CD14-positive monocyte (primary cell): ENCODE measurements around the gene RPL27. TPM values are rescaled to one million over a fixed set of nuclear protein-coding genes. Genes with fewer than 3 reads are reported as not detected.

Source experiments
- DNase-seq, 3 donors: peaks; one replicate each; pipeline ENCODE4 v3.0.0-alpha.2; 2011 to 2022
- H2AFZ ChIP-seq: 2 replicates; pipeline ENCODE4 v1.6.0; 2012; ENCODE audit warnings: mild to moderate bottlenecking, low read depth, low read length, inconsistent platforms; ENCODE audit not compliant: insufficient read depth, poor library complexity, severe bottlenecking
- H3K27ac ChIP-seq, 2 donors: 1 replicate in 1 of 2; 2 replicates in 1 of 2; pipeline ENCODE4 v1.5.1; 2012 to 2013; ENCODE audit warnings: low read length in 2 of 2, control low read depth in 1 of 2, inconsistent platforms in 1 of 2, low read depth in 1 of 2, mild to moderate bottlenecking in 1 of 2
- H3K27me3 ChIP-seq, 2 donors: one replicate each; pipeline versions ENCODE4 v1.6.0 to v1.6.1; 2011 to 2013; ENCODE audit warnings: low read length in 2 of 2; ENCODE audit not compliant: control insufficient read depth in 2 of 2, insufficient read depth in 2 of 2
- H3K36me3 ChIP-seq, 2 donors: replicated peaks in 1 of 2; 1 replicate in 1 of 2; 2 replicates in 1 of 2; pipeline versions ENCODE4 v1.5.1 to v1.6.1; 2012 to 2013; ENCODE audit warnings: low read length in 2 of 2, control low read depth in 1 of 2, inconsistent platforms in 1 of 2, mild to moderate bottlenecking in 1 of 2; ENCODE audit not compliant: insufficient read depth in 2 of 2, control insufficient read depth in 1 of 2
- H3K4me1 ChIP-seq, 2 donors: 1 replicate in 1 of 2; 2 replicates in 1 of 2; pipeline versions ENCODE4 v1.5.1 to v1.6.1; 2012 to 2013; ENCODE audit warnings: low read length in 2 of 2, control low read depth in 1 of 2, inconsistent platforms in 1 of 2, mild to moderate bottlenecking in 1 of 2, moderate library complexity in 1 of 2; ENCODE audit not compliant: insufficient read depth in 2 of 2, control insufficient read depth in 1 of 2
- H3K4me2 ChIP-seq: replicated peaks from 2 replicates; pipeline ENCODE3; 2012; ENCODE audit warnings: low read length, moderate library complexity, mild to moderate bottlenecking; ENCODE audit not compliant: poor library complexity, severe bottlenecking; ENCODE audit errors: extremely low read depth
- H3K4me3 ChIP-seq, 3 experiments: fragments of 200-600 bp in 1 of 3; sonication (generic) in 1 of 3; replicated peaks in 1 of 3; 1 replicate in 2 of 3; 2 replicates in 1 of 3; pipeline ENCODE4 v1.5.1; 2011 to 2013; ENCODE audit warnings: low read length in 3 of 3, mild to moderate bottlenecking in 3 of 3, control low read depth in 2 of 3, low read depth in 2 of 3, inconsistent platforms in 1 of 3, moderate library complexity in 1 of 3
- H3K79me2 ChIP-seq: 2 replicates; pipeline ENCODE4 v1.6.0; 2012; ENCODE audit warnings: mild to moderate bottlenecking, control low read depth, inconsistent platforms, low read length, moderate library complexity; ENCODE audit not compliant: insufficient read depth
- H3K9ac ChIP-seq: 2 replicates; pipeline ENCODE4 v1.6.0; 2017; ENCODE audit warnings: low read length, mild to moderate bottlenecking; ENCODE audit not compliant: insufficient read depth, poor library complexity, severe bottlenecking
- H3K9me3 ChIP-seq, 2 donors: replicated peaks in 1 of 2; 1 replicate in 1 of 2; 2 replicates in 1 of 2; pipeline versions ENCODE4 v1.5.1 to v1.6.1; 2012 to 2013; ENCODE audit warnings: low read length in 2 of 2, control low read depth in 1 of 2; ENCODE audit not compliant: control insufficient read depth in 1 of 2, insufficient read depth in 1 of 2
- H4K20me1 ChIP-seq: 2 replicates; pipeline ENCODE4 v1.6.0; 2012; ENCODE audit warnings: mild to moderate bottlenecking, low read length, control low read depth, moderate library complexity; ENCODE audit not compliant: insufficient read depth
- H3K27ac Mint-ChIP-seq, 7 donors: one replicate each; pipeline ENCODE4 v1.8.0; 2020; ENCODE audit warnings: mild to moderate bottlenecking in 7 of 7, mixed read lengths in 7 of 7, moderate library complexity in 6 of 7, inconsistent platforms in 2 of 7
- H3K27me3 Mint-ChIP-seq, 3 donors: one replicate each; pipeline ENCODE4 v1.8.0; 2021 to 2022; ENCODE audit warnings: low read depth in 3 of 3, mild to moderate bottlenecking in 3 of 3, mixed read lengths in 3 of 3, moderate library complexity in 3 of 3, inconsistent platforms in 1 of 3
- H3K36me3 Mint-ChIP-seq, 2 donors: one replicate each; pipeline ENCODE4 v1.8.0; 2020; ENCODE audit warnings: mixed read lengths in 2 of 2, inconsistent platforms in 1 of 2, mild to moderate bottlenecking in 1 of 2
- H3K4me1 Mint-ChIP-seq: one replicate; pipeline ENCODE4 v1.8.0; 2020; ENCODE audit warnings: mild to moderate bottlenecking, mixed read lengths
- H3K4me3 Mint-ChIP-seq, 2 donors: one replicate each; pipeline ENCODE4 v1.8.0; 2020; ENCODE audit warnings: mild to moderate bottlenecking in 2 of 2, mixed read lengths in 2 of 2, moderate library complexity in 1 of 2
- H3K9me3 Mint-ChIP-seq, 7 donors: one replicate each; pipeline ENCODE4 v1.8.0; 2020 to 2022; ENCODE audit warnings: mixed read lengths in 7 of 7, mild to moderate bottlenecking in 6 of 7, moderate library complexity in 6 of 7, inconsistent platforms in 2 of 7
- WGBS: methylation state at CpG from one replicate; pipeline ENCODE4 v1.1.5; 2013; ENCODE audit warnings: missing lambda C conversion rate; ENCODE audit not compliant: insufficient coverage; 5-methylcytosine and 5-hydroxymethylcytosine counted together
- intact Hi-C, 2 donors: fragments of 100-400 bp; cut with micrococcal nuclease; formaldehyde crosslinking; loops; one replicate each; pipeline versions ENCODE4 v1.15.0 to v1.15.1; 2023
- polyA plus RNA-seq, 3 donors: library from polyadenylated mRNA; depleted of rRNA in 1 of 3; unstranded in 2 of 3; stranded (reverse) in 1 of 3; fragments of 300-500 nt in 2 of 3; fragments of >200 nt in 1 of 3; fragmentation: Illumina TruSeq in 2 of 3; gene quantifications; 1 replicate in 2 of 3; 2 replicates in 1 of 3; pipeline ENCODE4 v1.2.3, GENCODE V29; 2012 to 2021
- TF ChIP-seq, protein P1 (sequence below): fragments of 200-600 bp; IDR thresholded peaks from one replicate; pipeline ENCODE4 v1.8.0; 2022; ENCODE audit warnings: antibody characterized with exemption, mild to moderate bottlenecking

The RPL27 gene
- polyA plus RNA-seq, 3 donors: 1,073 to 2,156 (median 1,232) TPM

DNA sequence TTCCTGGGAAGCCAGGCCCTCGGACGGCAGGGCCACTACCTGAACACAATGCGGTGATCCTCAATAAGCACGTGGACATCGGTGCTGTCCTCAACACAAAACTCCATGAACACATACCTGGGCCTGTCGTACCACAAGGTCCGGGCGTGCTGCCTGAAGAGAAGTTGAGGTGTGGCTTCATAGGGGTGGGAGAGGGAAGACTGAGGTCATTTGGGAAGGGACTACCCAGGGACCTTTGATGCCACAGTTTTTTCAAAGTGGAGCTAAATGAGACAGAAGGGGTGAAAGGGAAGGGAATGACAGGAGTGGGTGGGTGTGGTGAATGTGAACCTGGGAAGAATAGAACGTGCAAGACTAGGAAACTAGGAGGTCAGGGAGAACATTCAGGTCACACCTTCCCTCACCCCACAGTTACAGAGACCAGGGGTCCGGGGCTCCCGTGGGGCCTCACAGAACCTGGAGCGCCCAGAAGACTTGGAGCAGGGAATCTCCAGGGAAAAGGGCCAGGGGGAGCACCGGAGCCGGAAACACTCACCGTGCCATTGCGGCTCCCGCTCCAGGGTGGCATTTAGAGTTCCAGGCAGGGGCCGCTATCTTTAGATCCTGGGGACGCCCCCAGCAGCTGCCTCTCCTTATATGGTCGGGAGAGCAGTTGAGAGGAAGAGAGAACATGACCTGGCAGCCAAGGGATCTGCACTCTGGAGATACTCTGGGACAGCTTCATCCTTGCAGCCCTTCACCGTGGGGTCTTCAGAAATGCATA, 18.5 kb upstream of the RPL27 start, which contains the start of gene PTGES3L:
Gene PTGES3L, minus strand, starts transcription at position 570 of the 763 bp plus-strand sequence. Its CDS starts 27 bp downstream, at position 543.
- Histone ChIP-seq H3K36me3 (peaks cover 0 to 4% of the 10 kb centered on the region in 2 donors), H3K9ac (peak within 1 kb of the TSS; percentile 84), H3K9me3 (no peaks in the 10 kb centered on the region), H4K20me1 (peaks cover 12% of the 10 kb centered on the region), H3K27ac (peak within 1 kb of the TSS in 1 of 2 donors; percentile 76), H2AFZ (peak within 1 kb of the TSS; percentile 85), H3K4me1 (peaks cover 32 to 45% of the 10 kb centered on the region in 2 donors), H3K27me3 (no peaks in the 10 kb centered on the region), H3K4me3 (peak within 1 kb of the TSS; percentile 80 to 97 (median 87)), H3K4me2 (peak within 1 kb of the TSS; percentile 100), H3K79me2 (peaks cover 47% of the 10 kb centered on the region)
- Mint-ChIP-seq H3K9me3 (no peaks in the 10 kb centered on the region), H3K4me3 (peak within 1 kb of the TSS; percentile 99 to 100), H3K4me1 (peaks cover 41% of the 10 kb centered on the region), H3K36me3 (peaks cover 6 to 20% of the 10 kb centered on the region in 2 donors), H3K27ac (peak within 1 kb of the TSS; percentile 42 to 94 (median 85)), H3K27me3 (peaks cover 2 to 5% (median 4%) of the 10 kb centered on the region in 3 donors)
- intact Hi-C loops: no loop called here
- WGBS: 8% methylated on average over 14 of the region's 21 CpGs
- TF ChIP-seq, protein P1, sequence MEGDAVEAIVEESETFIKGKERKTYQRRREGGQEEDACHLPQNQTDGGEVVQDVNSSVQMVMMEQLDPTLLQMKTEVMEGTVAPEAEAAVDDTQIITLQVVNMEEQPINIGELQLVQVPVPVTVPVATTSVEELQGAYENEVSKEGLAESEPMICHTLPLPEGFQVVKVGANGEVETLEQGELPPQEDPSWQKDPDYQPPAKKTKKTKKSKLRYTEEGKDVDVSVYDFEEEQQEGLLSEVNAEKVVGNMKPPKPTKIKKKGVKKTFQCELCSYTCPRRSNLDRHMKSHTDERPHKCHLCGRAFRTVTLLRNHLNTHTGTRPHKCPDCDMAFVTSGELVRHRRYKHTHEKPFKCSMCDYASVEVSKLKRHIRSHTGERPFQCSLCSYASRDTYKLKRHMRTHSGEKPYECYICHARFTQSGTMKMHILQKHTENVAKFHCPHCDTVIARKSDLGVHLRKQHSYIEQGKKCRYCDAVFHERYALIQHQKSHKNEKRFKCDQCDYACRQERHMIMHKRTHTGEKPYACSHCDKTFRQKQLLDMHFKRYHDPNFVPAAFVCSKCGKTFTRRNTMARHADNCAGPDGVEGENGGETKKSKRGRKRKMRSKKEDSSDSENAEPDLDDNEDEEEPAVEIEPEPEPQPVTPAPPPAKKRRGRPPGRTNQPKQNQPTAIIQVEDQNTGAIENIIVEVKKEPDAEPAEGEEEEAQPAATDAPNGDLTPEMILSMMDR: no peak
- peak in 1 of 3 donors; percentile 17 for DNase-seq

DNA sequence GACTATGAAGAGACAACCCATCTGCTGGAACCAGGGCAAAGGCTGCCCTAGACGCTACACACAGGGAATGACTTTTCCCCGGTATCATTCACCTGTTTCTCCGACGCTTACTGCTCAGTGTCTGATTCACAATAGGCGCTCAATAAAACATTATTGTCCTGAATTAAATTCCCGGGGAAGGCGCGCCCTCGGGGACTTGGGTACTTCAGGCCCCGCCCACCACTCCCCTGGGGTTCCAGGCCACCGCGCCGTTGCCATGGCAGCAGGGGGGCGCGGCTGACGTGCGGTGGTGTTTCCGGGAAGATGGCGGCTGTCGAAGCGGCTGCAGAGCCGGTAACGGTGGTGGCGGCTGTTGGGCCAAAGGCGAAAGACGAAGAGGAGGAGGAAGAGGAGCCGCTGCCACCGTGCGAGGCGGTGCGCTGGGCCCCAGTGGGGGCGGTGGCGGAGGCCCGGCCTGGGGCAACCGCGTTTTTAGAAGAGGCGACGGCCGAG, 17.9 kb upstream of the RPL27 start, which contains the start of gene RUNDC1:
Gene RUNDC1, plus strand, starts transcription at position 292 of the 492 bp plus-strand sequence. Its CDS starts 12 bp downstream, at position 304.
- Histone ChIP-seq H3K27ac (peak within 1 kb of the TSS in 1 of 2 donors; percentile 76), H2AFZ (peak within 1 kb of the TSS; percentile 85), H3K9ac (peak within 1 kb of the TSS; percentile 84), H3K4me3 (peak within 1 kb of the TSS; percentile 80 to 97 (median 87)), H3K4me2 (peak within 1 kb of the TSS; percentile 100), H3K36me3 (peaks cover 0 to 4% of the 10 kb centered on the region in 2 donors), H3K79me2 (peaks cover 48% of the 10 kb centered on the region), H4K20me1 (peaks cover 12% of the 10 kb centered on the region), H3K4me1 (peaks cover 37 to 52% of the 10 kb centered on the region in 2 donors), H3K27me3 (no peaks in the 10 kb centered on the region), H3K9me3 (no peaks in the 10 kb centered on the region)
- TF ChIP-seq, protein P1: no peak
- H3K27me3 Mint-ChIP-seq: peaks cover 2 to 5% (median 4%) of the 10 kb centered on the region in 3 donors
- no peaks in the 10 kb centered on the region for H3K9me3 Mint-ChIP-seq
- peaks cover 45% of the 10 kb centered on the region for H3K4me1 Mint-ChIP-seq
- intact Hi-C loops: no loop called here
- peak within 1 kb of the TSS; percentile 99 to 100 for H3K4me3 Mint-ChIP-seq
- WGBS: under 1% methylated on average over 38 of the region's 39 CpGs
- peak within 1 kb of the TSS; percentile 42 to 94 (median 85) for H3K27ac Mint-ChIP-seq
- peaks cover 6 to 20% of the 10 kb centered on the region in 2 donors for H3K36me3 Mint-ChIP-seq
- DNase-seq: peak; percentile 83 to 87 (median 84)
